GM12878 (cell line): Measurements from ENCODE around the gene NPAS3.

Source experiments
- MAX ChIP-seq: IDR thresholded peaks from 2 replicates; pipeline ENCODE4 v1.6.1; 2012; ENCODE audit warnings: low read depth, low read length, improper control_type of control experiment
- TBL1XR1 ChIP-seq: IDR thresholded peaks from 2 replicates; pipeline ENCODE4 v1.6.1; 2012; ENCODE audit warnings: low read depth, low read length, improper control_type of control experiment

DNA sequence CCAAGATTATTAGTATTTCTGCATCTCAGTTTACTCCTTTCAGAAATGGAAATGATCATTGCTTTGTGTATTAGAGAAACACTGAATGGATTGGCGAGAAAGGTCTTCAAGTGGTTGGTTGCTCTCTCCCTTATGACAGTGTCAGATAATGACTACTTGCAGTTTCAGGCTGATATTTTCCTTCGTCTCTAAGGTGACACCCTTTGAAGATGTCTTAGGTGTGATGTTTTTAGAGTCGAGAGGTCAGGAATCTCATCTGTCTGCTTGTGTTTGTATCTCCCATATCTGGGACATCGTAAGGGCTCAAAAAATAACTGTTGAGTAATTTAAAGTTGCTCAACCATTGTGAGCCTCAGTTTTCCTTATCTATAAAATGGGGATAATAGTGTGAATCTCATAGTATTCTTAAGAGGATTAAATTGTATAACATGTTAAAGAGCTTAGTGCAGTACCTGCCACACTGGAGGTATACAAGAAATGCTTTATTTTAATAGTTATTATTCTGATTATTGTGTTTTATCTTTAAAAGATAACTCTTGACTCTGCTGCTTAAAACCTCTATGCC, 40.1 kb downstream of the NPAS3 start:
- TF ChIP-seq MAX (no peak), TBL1XR1 (no peak)
